GM12872 (cell line): ENCODE data around the gene SMIM44.

Experiments
- CTCF ChIP-seq: IDR thresholded peaks from 3 replicates; pipeline ENCODE4 v1.5.1; 2011; ENCODE audit warnings: low read depth, mild to moderate bottlenecking, low read length, moderate library complexity; ENCODE audit not compliant: insufficient read depth

The SMIM44 gene

DNA sequence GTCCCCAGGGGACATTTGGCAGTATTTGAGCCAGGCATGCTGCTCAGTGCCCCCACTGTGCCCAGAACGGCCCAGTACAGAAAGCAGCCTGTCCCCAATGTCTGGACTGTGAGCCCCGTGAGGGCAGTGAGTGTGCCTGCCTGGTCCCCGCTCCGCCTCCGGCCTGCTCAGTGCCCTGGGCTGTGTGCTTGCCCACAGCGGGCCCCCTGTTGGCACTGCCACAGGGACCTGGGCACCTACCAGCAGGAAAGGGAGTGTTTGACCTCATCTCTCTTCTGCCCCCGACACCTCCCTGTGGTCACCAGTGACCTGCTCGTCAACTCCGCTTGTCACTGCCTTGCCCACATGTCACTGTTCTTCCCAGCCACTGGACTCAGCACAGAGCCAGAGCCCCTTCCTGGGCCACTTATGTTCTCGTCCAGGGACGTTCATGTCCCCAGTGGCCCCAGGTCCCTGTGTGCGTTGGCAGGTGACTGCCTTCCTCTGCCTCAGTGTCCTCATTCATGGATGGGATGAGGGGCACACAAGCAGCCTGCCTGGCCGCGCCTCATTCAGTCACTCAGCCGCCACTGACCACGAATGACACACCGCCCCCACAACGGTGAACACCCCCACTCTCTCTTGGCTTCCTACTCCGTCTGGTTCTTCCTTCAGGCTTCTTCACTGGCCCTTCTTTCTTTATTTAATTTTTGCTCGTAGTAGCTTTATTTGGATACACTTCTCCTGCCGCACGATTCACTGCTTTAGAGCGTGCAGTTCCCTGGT lies 25.7 kb upstream of the SMIM44 start:
- no peak for TF ChIP-seq CTCF

GRCh38 chr19:3507371-3508120 lies 24.3 kb upstream of the SMIM44 start:
- TF ChIP-seq CTCF: no peak

GRCh38 chr19:3506384-3507340 lies 23.4 kb upstream of the SMIM44 start:
- TF ChIP-seq CTCF: no peak

DNA sequence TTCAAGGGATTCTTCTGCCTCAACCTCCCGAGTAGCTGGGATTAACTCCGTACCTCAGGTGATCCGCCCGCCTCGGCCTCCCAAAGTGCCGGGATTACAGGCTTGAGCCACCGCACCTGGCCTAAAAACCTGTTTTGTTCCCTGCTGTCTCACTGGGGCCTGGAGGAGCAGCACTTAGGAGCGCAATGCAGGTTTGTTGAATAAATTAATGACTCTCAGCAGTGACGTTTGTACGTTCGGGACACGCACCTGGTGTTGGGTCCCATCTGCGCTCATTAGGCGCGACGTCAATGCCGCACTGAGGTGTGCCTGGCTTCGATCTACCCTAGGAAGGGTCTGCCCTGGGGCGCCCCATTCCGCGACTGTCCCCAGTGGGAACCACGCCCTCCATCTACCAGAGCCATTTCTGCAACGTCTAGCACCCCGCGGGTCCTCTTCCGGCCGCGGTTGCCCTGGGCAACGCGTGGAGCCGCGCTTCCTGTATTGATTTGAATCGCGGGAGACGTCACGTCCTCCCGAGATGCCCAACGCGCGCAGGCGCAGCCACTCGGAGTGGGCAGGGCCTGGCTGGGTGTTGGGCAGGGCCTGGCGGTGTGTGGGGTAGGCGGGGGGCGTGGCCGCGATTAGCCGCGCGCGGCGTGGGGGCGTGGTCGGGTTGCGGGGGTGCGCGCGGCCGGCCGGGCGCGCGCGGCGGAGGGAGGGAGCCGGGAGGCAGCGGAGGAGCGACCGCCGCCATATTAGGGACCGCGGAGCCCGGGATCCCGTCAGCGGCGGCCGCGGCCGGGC lies 22.6 kb upstream of the SMIM44 start, which contains the start of gene FZR1:
TSS of gene FZR1 (plus strand) at position 714 of the 786 bp plus-strand sequence. CDS start 16,679 bp downstream, outside the sequence.
- TF ChIP-seq CTCF: no peak

- no peak for TF ChIP-seq CTCF
Measured at GRCh38 chr19:3504735-3505134, 21.5 kb upstream of the SMIM44 start.

DNA sequence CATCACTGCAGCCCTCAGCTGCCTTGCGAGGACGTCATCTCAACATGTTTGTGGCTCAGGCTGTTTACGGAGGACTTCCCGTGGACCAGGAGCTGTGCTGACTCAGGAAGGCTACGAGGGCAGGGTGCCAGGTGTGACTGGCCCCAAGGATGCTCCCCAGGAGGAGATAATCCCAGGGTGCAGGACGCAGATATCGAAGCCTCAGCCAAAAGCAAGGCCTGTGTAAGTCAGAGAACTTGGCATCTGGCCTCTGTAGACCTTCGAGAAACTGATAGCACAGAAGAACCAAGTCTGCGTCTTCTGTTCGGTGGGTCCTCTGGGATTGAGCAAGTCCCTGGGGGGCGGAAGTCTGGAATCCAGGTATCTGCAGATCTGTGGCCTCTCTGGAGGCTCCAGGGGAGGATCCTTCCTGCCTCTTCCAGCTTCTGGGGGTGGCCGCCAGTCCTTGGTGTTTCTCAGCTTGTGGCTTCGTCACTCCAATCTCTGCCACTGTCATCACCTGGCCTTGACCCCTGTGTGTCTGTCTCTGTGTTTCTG lies 19.9 kb upstream of the SMIM44 start:
- no peak for TF ChIP-seq CTCF
